GM06990 (cell line): Measurements from ENCODE around the gene C4orf50.

Experiments
- DNase-seq: peaks from one replicate; pipeline ENCODE4 v3.0.0-alpha.2; 2011; ENCODE audit not compliant: insufficient read length; ENCODE audit errors: extremely low read depth
- H3K27me3 ChIP-seq: replicated peaks from 2 replicates; pipeline ENCODE4 v1.6.0; 2011; ENCODE audit warnings: low read length; ENCODE audit not compliant: control insufficient read depth, insufficient read depth
- H3K36me3 ChIP-seq: 2 replicates; pipeline ENCODE4 v1.5.1; 2011; ENCODE audit warnings: low read length; ENCODE audit not compliant: control insufficient read depth, insufficient read depth
- H3K4me3 ChIP-seq: replicated peaks from 2 replicates; pipeline ENCODE4 v1.5.1; 2011; ENCODE audit warnings: low read depth, mild to moderate bottlenecking, control low read depth, low read length
- CTCF ChIP-seq: IDR thresholded peaks from 2 replicates; pipeline ENCODE4 v1.5.1; 2011; ENCODE audit warnings: low read length, control low read depth, mild to moderate bottlenecking, inconsistent platforms; ENCODE audit not compliant: insufficient read depth, poor library complexity, severe bottlenecking

C4orf50 gene

GRCh38 chr4:5973486-5974220, 44.6 kb downstream of the C4orf50 start:
- no peak for DNase-seq
- H3K27me3 ChIP-seq = no peaks in the 10 kb centered on the region; the same call in 1 of the 2 replicates
- H3K36me3 ChIP-seq = no peaks in the 10 kb centered on the region
- TF ChIP-seq CTCF = no peak
- no peak overlapping the region for H3K4me3 ChIP-seq

- DNase-seq = no peak
- no peak for TF ChIP-seq CTCF
- H3K4me3 ChIP-seq = no peak overlapping the region
- H3K27me3 ChIP-seq = no peaks in the 10 kb centered on the region; the same call in 1 of the 2 replicates
- no peaks in the 10 kb centered on the region for H3K36me3 ChIP-seq
Measured at GRCh38 chr4:5973033-5973432, 45.2 kb downstream of the C4orf50 start.

- no peak for DNase-seq
- Histone ChIP-seq H3K36me3 (no peaks in the 10 kb centered on the region), H3K27me3 (no peaks in the 10 kb centered on the region; the same call in 1 of the 2 replicates), H3K4me3 (no peak overlapping the region)
- no peak for TF ChIP-seq CTCF
Measured at GRCh38 chr4:5972571-5972970, 45.7 kb downstream of the C4orf50 start.

- H3K4me3 ChIP-seq = no peak overlapping the region
- H3K27me3 ChIP-seq = no peaks in the 10 kb centered on the region; the same call in 1 of the 2 replicates
- no peak for TF ChIP-seq CTCF
- no peaks in the 10 kb centered on the region for H3K36me3 ChIP-seq
- no peak for DNase-seq
Measured at GRCh38 chr4:5971078-5971450, 47.2 kb downstream of the C4orf50 start.

- no peaks in the 10 kb centered on the region; the same call in 1 of the 2 replicates for H3K27me3 ChIP-seq
- H3K4me3 ChIP-seq = no peak overlapping the region
- H3K36me3 ChIP-seq = no peaks in the 10 kb centered on the region
- no peak for TF ChIP-seq CTCF
- DNase-seq = no peak
Measured at GRCh38 chr4:5970381-5971077, 47.7 kb downstream of the C4orf50 start.
